Activated T-helper 1 cell treated with anti-CD3 and anti-CD28 coated beads, Interleukin-12 subunit alpha, Interleukin-12 subunit beta, Interleukin-2, Interleukin-4 antibody, amounts not matched to agents 30 ng/mL and 10 ng/mL and 1 ng/mL, durations not matched to agents 14 hours and 24 hours and 36 hours (primary cell): ENCODE measurements around the gene CCDC13. TPM values are rescaled to one million over a fixed set of nuclear protein-coding genes. Genes with fewer than 3 reads are reported as not detected.

Source experiments
- DNase-seq: peaks from one replicate; pipeline ENCODE4 v3.0.0; 2021; ENCODE audit warnings: low spot score
- H3K27ac Mint-ChIP-seq: one replicate; pipeline ENCODE4 v1.8.0; 2021; ENCODE audit warnings: mild to moderate bottlenecking, mixed read lengths
- H3K27me3 Mint-ChIP-seq: one replicate; pipeline ENCODE4 v1.8.0; 2022; ENCODE audit warnings: mild to moderate bottlenecking, moderate library complexity, mixed read lengths; ENCODE audit not compliant: insufficient read depth
- H3K36me3 Mint-ChIP-seq: one replicate; pipeline ENCODE4 v1.8.0; 2021; ENCODE audit warnings: low read depth, mixed read lengths
- H3K4me1 Mint-ChIP-seq: one replicate; pipeline ENCODE4 v1.8.0; 2021; ENCODE audit warnings: low read depth, mixed read lengths
- H3K4me3 Mint-ChIP-seq: one replicate; pipeline ENCODE4 v1.8.0; 2021; ENCODE audit warnings: mild to moderate bottlenecking, moderate library complexity, mixed read lengths
- H3K9me3 Mint-ChIP-seq: one replicate; pipeline ENCODE4 v1.8.0; 2021; ENCODE audit warnings: mixed read lengths
- intact Hi-C: fragments of 100-400 bp; cut with micrococcal nuclease; formaldehyde crosslinking; loops from one replicate; pipeline ENCODE4 v1.15.1; 2024
- total RNA-seq: library from RNA; stranded (reverse); gene quantifications from 2 replicates; pipeline ENCODE4 v1.2.3, GENCODE V29; 2022

Gene CCDC13
- total RNA-seq, 1 donor from 2014 or later = not detected

- DNase-seq = no peak
- no peak overlapping the region for H3K4me3 Mint-ChIP-seq
- H3K4me1 Mint-ChIP-seq = no peaks in the 10 kb centered on the region
- intact Hi-C loops = no loop called here
- no peaks in the 10 kb centered on the region for H3K36me3 Mint-ChIP-seq
- H3K9me3 Mint-ChIP-seq = no peaks in the 10 kb centered on the region
- peaks cover 5% of the 10 kb centered on the region for H3K27me3 Mint-ChIP-seq
- no peak overlapping the region for H3K27ac Mint-ChIP-seq
These were observed 16.3 kb downstream of the CCDC13 start for GRCh38 chr3:42756681-42757213.

GRCh38 chr3:42755681-42756578, 17.1 kb downstream of the CCDC13 start:
- no peak for DNase-seq
- no peaks in the 10 kb centered on the region for H3K9me3 Mint-ChIP-seq
- peaks cover 5% of the 10 kb centered on the region for H3K27me3 Mint-ChIP-seq
- H3K27ac Mint-ChIP-seq = no peak overlapping the region
- no peak overlapping the region for H3K4me3 Mint-ChIP-seq
- H3K4me1 Mint-ChIP-seq = no peaks in the 10 kb centered on the region
- H3K36me3 Mint-ChIP-seq = no peaks in the 10 kb centered on the region
- intact Hi-C loops = no loop called here

GRCh38 chr3:42753757-42754156, 19.3 kb downstream of the CCDC13 start:
- H3K9me3 Mint-ChIP-seq = no peaks in the 10 kb centered on the region
- no peaks in the 10 kb centered on the region for H3K4me1 Mint-ChIP-seq
- no peak for DNase-seq
- peaks cover 5% of the 10 kb centered on the region for H3K27me3 Mint-ChIP-seq
- intact Hi-C loops = no loop called here
- H3K4me3 Mint-ChIP-seq = no peak overlapping the region
- H3K27ac Mint-ChIP-seq = no peak overlapping the region
- H3K36me3 Mint-ChIP-seq = no peaks in the 10 kb centered on the region

GRCh38 chr3:42752961-42753360, 20.1 kb downstream of the CCDC13 start:
- H3K4me1 Mint-ChIP-seq = peaks cover 5% of the 10 kb centered on the region
- no peak overlapping the region for H3K4me3 Mint-ChIP-seq
- H3K27me3 Mint-ChIP-seq = peaks cover 5% of the 10 kb centered on the region
- no peaks in the 10 kb centered on the region for H3K9me3 Mint-ChIP-seq
- no peak overlapping the region for H3K27ac Mint-ChIP-seq
- intact Hi-C loops = no loop called here
- H3K36me3 Mint-ChIP-seq = no peaks in the 10 kb centered on the region
- DNase-seq = no peak

- Mint-ChIP-seq H3K4me3 (no peak overlapping the region), H3K27ac (no peak overlapping the region), H3K36me3 (no peaks in the 10 kb centered on the region), H3K4me1 (peaks cover 10% of the 10 kb centered on the region), H3K9me3 (no peaks in the 10 kb centered on the region), H3K27me3 (peaks cover 5% of the 10 kb centered on the region)
- intact Hi-C loops = no loop called here
- no peak for DNase-seq
These were observed 20.6 kb downstream of the CCDC13 start for GRCh38 chr3:42752441-42752840.

GRCh38 chr3:42751609-42752008, 21.4 kb downstream of the CCDC13 start:
- Mint-ChIP-seq H3K4me1 (peaks cover 16% of the 10 kb centered on the region), H3K36me3 (no peaks in the 10 kb centered on the region), H3K9me3 (no peaks in the 10 kb centered on the region), H3K27me3 (peaks cover 5% of the 10 kb centered on the region), H3K27ac (no peak overlapping the region), H3K4me3 (no peak overlapping the region)
- intact Hi-C loops = no loop called here
- no peak for DNase-seq

- Mint-ChIP-seq H3K9me3 (no peaks in the 10 kb centered on the region), H3K4me1 (peaks cover 20% of the 10 kb centered on the region), H3K4me3 (no peak overlapping the region), H3K27ac (no peak overlapping the region), H3K36me3 (no peaks in the 10 kb centered on the region), H3K27me3 (peaks cover 5% of the 10 kb centered on the region)
- DNase-seq = no peak
- intact Hi-C loops = no loop called here
These were observed 22.2 kb downstream of the CCDC13 start for GRCh38 chr3:42750834-42751233.

GRCh38 chr3:42749753-42750231, 23.3 kb downstream of the CCDC13 start:
- DNase-seq = no peak
- Mint-ChIP-seq H3K4me3 (no peak overlapping the region), H3K36me3 (no peaks in the 10 kb centered on the region), H3K27ac (no peak overlapping the region), H3K9me3 (no peaks in the 10 kb centered on the region), H3K27me3 (peaks cover 5% of the 10 kb centered on the region), H3K4me1 (peaks cover 20% of the 10 kb centered on the region)
- intact Hi-C loops = no loop called here

GRCh38 chr3:42749025-42749752, 23.9 kb downstream of the CCDC13 start:
- no peak for DNase-seq
- Mint-ChIP-seq H3K27ac (no peak overlapping the region), H3K4me1 (peaks cover 24% of the 10 kb centered on the region), H3K4me3 (no peak overlapping the region), H3K9me3 (no peaks in the 10 kb centered on the region), H3K27me3 (peaks cover 5% of the 10 kb centered on the region), H3K36me3 (no peaks in the 10 kb centered on the region)
- intact Hi-C loops = no loop called here

- Mint-ChIP-seq H3K27ac (no peak overlapping the region), H3K4me3 (no peak overlapping the region), H3K4me1 (peaks cover 27% of the 10 kb centered on the region), H3K36me3 (no peaks in the 10 kb centered on the region), H3K27me3 (no peaks in the 10 kb centered on the region), H3K9me3 (no peaks in the 10 kb centered on the region)
- intact Hi-C loops = no loop called here
- peak; percentile 26 for DNase-seq
These were observed 25.5 kb downstream of the CCDC13 start for GRCh38 chr3:42747581-42747980.

GRCh38 chr3:42746455-42747450, 26.3 kb downstream of the CCDC13 start:
- no peaks in the 10 kb centered on the region for H3K9me3 Mint-ChIP-seq
- no peaks in the 10 kb centered on the region for H3K27me3 Mint-ChIP-seq
- intact Hi-C loops = no loop called here
- no peak overlapping the region for H3K27ac Mint-ChIP-seq
- H3K4me1 Mint-ChIP-seq = peaks cover 27% of the 10 kb centered on the region
- DNase-seq = no peak
- H3K4me3 Mint-ChIP-seq = no peak overlapping the region
- no peaks in the 10 kb centered on the region for H3K36me3 Mint-ChIP-seq

GRCh38 chr3:42745776-42746454, 27.1 kb downstream of the CCDC13 start:
- intact Hi-C loops = loop anchor here (2.0 kb wide), 2 partner anchors 163 to 173 kb away; no protein-coding TSS in a partner anchor
- Mint-ChIP-seq H3K4me3 (no peak overlapping the region), H3K9me3 (no peaks in the 10 kb centered on the region), H3K36me3 (no peaks in the 10 kb centered on the region), H3K27me3 (no peaks in the 10 kb centered on the region), H3K4me1 (peaks cover 27% of the 10 kb centered on the region), H3K27ac (no peak overlapping the region)
- DNase-seq = no peak
